Measurements from ENCODE around the gene CACNB4.

Gene CACNB4

GRCh38 chr2:152086231-152086630 lies 12.6 kb downstream of the CACNB4 start:
- DNase-seq: no peak

GRCh38 chr2:152084076-152084475 lies 14.8 kb downstream of the CACNB4 start:
- DNase-seq: no peak

GRCh38 chr2:152083202-152083875 lies 15.5 kb downstream of the CACNB4 start:
- no peak for DNase-seq

GRCh38 chr2:152078662-152079061 lies 20.2 kb downstream of the CACNB4 start:
- DNase-seq: no peak

GRCh38 chr2:152078023-152078422 lies 20.8 kb downstream of the CACNB4 start:
- no peak for DNase-seq

GRCh38 chr2:152075461-152076050 lies 23.3 kb downstream of the CACNB4 start:
- no peak for DNase-seq

- DNase-seq: no peak
Measured at GRCh38 chr2:152072011-152072410, 26.8 kb downstream of the CACNB4 start.

GRCh38 chr2:152071518-152071917 lies 27.3 kb downstream of the CACNB4 start:
- no peak for DNase-seq

GRCh38 chr2:152071092-152071491 lies 27.8 kb downstream of the CACNB4 start:
- DNase-seq: no peak

GRCh38 chr2:152068226-152068625 lies 30.6 kb downstream of the CACNB4 start:
- no peak for DNase-seq

- no peak for DNase-seq
Measured at GRCh38 chr2:152067823-152068222, 31.0 kb downstream of the CACNB4 start.

GRCh38 chr2:152065945-152066344 lies 32.9 kb downstream of the CACNB4 start:
- no peak for DNase-seq

- DNase-seq: no peak
Measured at GRCh38 chr2:152064001-152064400, 34.8 kb downstream of the CACNB4 start.

GRCh38 chr2:152063325-152063924 lies 35.4 kb downstream of the CACNB4 start:
- no peak for DNase-seq

GRCh38 chr2:152062125-152063091 lies 36.4 kb downstream of the CACNB4 start:
- no peak for DNase-seq

- no peak for DNase-seq
Measured at GRCh38 chr2:152061383-152061782, 37.5 kb downstream of the CACNB4 start.

GRCh38 chr2:152058655-152059054 lies 40.2 kb downstream of the CACNB4 start:
- no peak for DNase-seq

GRCh38 chr2:152056418-152056817 lies 42.4 kb downstream of the CACNB4 start:
- DNase-seq: no peak

- no peak for DNase-seq
Measured at GRCh38 chr2:152055366-152056108, 43.3 kb downstream of the CACNB4 start.

GRCh38 chr2:152054593-152054992 lies 44.3 kb downstream of the CACNB4 start:
- DNase-seq: no peak

- DNase-seq: no peak
Measured at GRCh38 chr2:152051436-152051835, 47.4 kb downstream of the CACNB4 start.

- no peak for DNase-seq
Measured at GRCh38 chr2:152050915-152051314, 47.9 kb downstream of the CACNB4 start.

- no peak for DNase-seq
Measured at GRCh38 chr2:152050341-152050740, 48.5 kb downstream of the CACNB4 start.

Data from NCI-H1092 treated with DMSO at 0.1 percent for 48 hours (cell line).